HepG2 (cell line): ENCODE results near the gene RPL3. TPM values are rescaled to one million over a fixed set of nuclear protein-coding genes. Genes with fewer than 3 reads are reported as not detected.

Experiments used
- AGO1 ChIP-seq: fragments of 200-400 bp; formaldehyde crosslinking; IDR thresholded peaks from 2 replicates; pipeline ENCODE4 v1.6.1; 2017; ENCODE audit warnings: mild to moderate bottlenecking, low read depth, low read length, moderate library complexity; ENCODE audit not compliant: poor library complexity, severe bottlenecking
- HNF4G ChIP-seq, 2 experiments: sonication (generic) in 1 of 2; formaldehyde crosslinking in 1 of 2; IDR thresholded peaks; 2 replicates each; pipeline versions ENCODE4 v1.4.0 to v1.6.1; 2011 to 2020; ENCODE audit warnings: borderline replicate concordance in 2 of 2, low read depth in 2 of 2, mild to moderate bottlenecking in 2 of 2, low read length in 1 of 2, missing genetic modification reagents in 1 of 2, moderate library complexity in 1 of 2
- MTA3 ChIP-seq: sonication (generic); formaldehyde crosslinking; IDR thresholded peaks from 2 replicates; pipeline ENCODE4 v1.4.0; 2020; ENCODE audit warnings: missing genetic modification reagents
- MYC ChIP-seq: sonication (generic); formaldehyde crosslinking; IDR thresholded peaks from 2 replicates; pipeline ENCODE4 v1.9.0; 2021; ENCODE audit warnings: missing genetic modification reagents, borderline replicate concordance
- NFYB ChIP-seq: sonication (generic); formaldehyde crosslinking; IDR thresholded peaks from 2 replicates; pipeline ENCODE4 v1.4.0; 2020; ENCODE audit warnings: missing genetic modification reagents
- PHF8 ChIP-seq: sonication (generic); formaldehyde crosslinking; IDR thresholded peaks from 2 replicates; pipeline ENCODE4 v1.5.0; 2020; ENCODE audit warnings: missing genetic modification reagents
- REL ChIP-seq: sonication (generic); formaldehyde crosslinking; conservative IDR thresholded peaks from 2 replicates; pipeline ENCODE4 v1.8.0; 2022; ENCODE audit warnings: mild to moderate bottlenecking, missing genetic modification reagents, moderate library complexity
- SRSF1 ChIP-seq: fragments of 200-400 bp; formaldehyde crosslinking; optimal IDR thresholded peaks from 2 replicates; pipeline ENCODE3; 2017; ENCODE audit warnings: mild to moderate bottlenecking, low read depth, low read length, moderate library complexity
- XBP1 ChIP-seq: sonication (generic); formaldehyde crosslinking; IDR thresholded peaks from 2 replicates; pipeline ENCODE4 v1.5.0; 2020; ENCODE audit warnings: missing genetic modification reagents
- ZNF20 ChIP-seq: sonication (generic); formaldehyde crosslinking; IDR thresholded peaks from 2 replicates; pipeline ENCODE4 v1.4.0; 2020; ENCODE audit warnings: mild to moderate bottlenecking, moderate library complexity, missing genetic modification reagents
- ZNF292 ChIP-seq: sonication (generic); formaldehyde crosslinking; IDR thresholded peaks from 2 replicates; pipeline ENCODE4 v1.8.1; 2022; ENCODE audit warnings: mild to moderate bottlenecking, low read depth, missing genetic modification reagents, borderline replicate concordance
- ZNF337 ChIP-seq: sonication (generic); formaldehyde crosslinking; IDR thresholded peaks from 2 replicates; pipeline ENCODE4 v1.5.1; 2020; ENCODE audit warnings: missing genetic modification reagents, low read depth, mild to moderate bottlenecking, borderline replicate concordance
- ZNF598 ChIP-seq: sonication (generic); formaldehyde crosslinking; IDR thresholded peaks from 2 replicates; pipeline ENCODE4 v1.5.1; 2020; ENCODE audit warnings: mild to moderate bottlenecking, missing genetic modification reagents, borderline replicate concordance
- ZNF768 ChIP-seq: sonication (generic); formaldehyde crosslinking; IDR thresholded peaks from 2 replicates; pipeline ENCODE4 v1.4.0; 2020; ENCODE audit warnings: missing genetic modification reagents
- polyA plus RNA-seq, 8 experiments: library from polyadenylated mRNA; depleted of rRNA in 3 of 8; stranded (reverse) in 7 of 8; unstranded in 1 of 8; fragments of >200 nt; fragmentation: Illumina TruSeq in 4 of 8; extraction: Trizol in 4 of 8; gene quantifications; 2 replicates each; pipeline versions ENCODE4 v1.2.1 to v1.2.3, GENCODE V29; 2011 to 2016; ENCODE audit warnings: low read depth in 4 of 8, missing spikeins in 1 of 8, mixed read lengths in 1 of 8; ENCODE audit not compliant: insufficient read depth in 1 of 8
- total RNA-seq, 5 experiments: library from RNA; depleted of rRNA; stranded (reverse); fragments of >200 nt; fragmentation: Illumina TruSeq; extraction: Trizol; gene quantifications; 2 replicates each; pipeline ENCODE4 v1.2.3, GENCODE V29; 2016; ENCODE audit warnings: low read depth in 1 of 5
- TF ChIP-seq, protein P1 (sequence below): sonication (generic); formaldehyde crosslinking; IDR thresholded peaks from 2 replicates; pipeline ENCODE4 v1.9.0; 2022; ENCODE audit warnings: missing genetic modification reagents, mild to moderate bottlenecking, borderline replicate concordance
- TF ChIP-seq, protein P2 (sequence below): sonication (generic); formaldehyde crosslinking; IDR thresholded peaks from 2 replicates; pipeline ENCODE4 v1.4.0; 2020; ENCODE audit warnings: mild to moderate bottlenecking, missing genetic modification reagents
- TF ChIP-seq, protein P3 (sequence below): sonication (generic); IDR thresholded peaks from 2 replicates; pipeline ENCODE4 v1.6.1; 2016; ENCODE audit warnings: low read depth, borderline replicate concordance
- TF ChIP-seq, protein P4 (sequence below): sonication (generic); formaldehyde crosslinking; IDR thresholded peaks from 2 replicates; pipeline ENCODE4 v1.9.0; 2022; ENCODE audit warnings: low read depth, missing genetic modification reagents
- TF ChIP-seq, protein P5 (sequence below): sonication (generic); formaldehyde crosslinking; IDR thresholded peaks from 2 replicates; pipeline ENCODE4 v1.5.1; 2020; ENCODE audit warnings: missing genetic modification reagents, mild to moderate bottlenecking, borderline replicate concordance
- TF ChIP-seq, protein P6 (sequence below): sonication (generic); formaldehyde crosslinking; IDR thresholded peaks from 2 replicates; pipeline ENCODE4 v1.4.0; 2020; ENCODE audit warnings: missing genetic modification reagents

Gene RPL3
- total and polyA plus RNA-seq, 2 of the 13 experiments (the other 11 are each of a cell fraction or from before 2014, with no cell fraction given): 1,051 to 3,279 TPM

DNA sequence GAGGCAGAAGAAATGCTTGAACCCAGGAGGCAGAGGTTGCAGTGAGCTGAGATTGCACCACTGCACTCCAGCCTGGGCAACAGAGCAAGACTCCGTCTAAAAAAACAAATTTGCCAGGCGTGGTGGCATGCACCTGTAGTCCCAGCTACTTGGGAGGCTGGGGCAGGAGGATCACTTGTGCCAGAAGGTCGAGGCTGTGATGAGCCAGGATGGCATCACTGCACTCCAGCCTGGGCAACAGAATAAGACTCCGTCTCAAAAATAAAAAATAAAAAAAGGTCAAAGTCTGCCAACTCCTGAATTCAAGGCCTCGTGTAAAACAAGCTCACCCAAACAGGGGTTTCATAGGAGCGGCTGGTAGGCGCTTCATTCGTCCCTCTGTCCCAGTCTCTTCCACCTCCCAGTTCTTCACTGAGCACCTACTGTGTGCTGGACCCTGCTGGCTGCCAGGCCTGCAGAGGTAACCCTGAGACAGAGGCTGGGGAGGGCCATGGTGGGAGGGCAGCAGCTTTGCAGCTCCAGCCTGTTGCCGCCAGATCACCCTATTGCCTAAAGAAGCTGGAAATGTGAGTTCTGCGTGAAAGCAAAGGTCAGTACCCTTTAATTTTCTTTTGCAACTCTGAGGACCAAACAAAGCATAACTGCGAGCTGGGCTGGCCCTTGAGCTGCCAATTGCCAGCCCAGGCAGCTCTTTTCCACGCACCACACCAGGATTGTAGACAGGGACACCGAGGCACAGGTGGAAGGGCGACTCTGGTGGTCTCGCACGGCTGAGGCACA, 15.3 kb downstream of the RPL3 start (continued):
- TF ChIP-seq, protein P1, sequence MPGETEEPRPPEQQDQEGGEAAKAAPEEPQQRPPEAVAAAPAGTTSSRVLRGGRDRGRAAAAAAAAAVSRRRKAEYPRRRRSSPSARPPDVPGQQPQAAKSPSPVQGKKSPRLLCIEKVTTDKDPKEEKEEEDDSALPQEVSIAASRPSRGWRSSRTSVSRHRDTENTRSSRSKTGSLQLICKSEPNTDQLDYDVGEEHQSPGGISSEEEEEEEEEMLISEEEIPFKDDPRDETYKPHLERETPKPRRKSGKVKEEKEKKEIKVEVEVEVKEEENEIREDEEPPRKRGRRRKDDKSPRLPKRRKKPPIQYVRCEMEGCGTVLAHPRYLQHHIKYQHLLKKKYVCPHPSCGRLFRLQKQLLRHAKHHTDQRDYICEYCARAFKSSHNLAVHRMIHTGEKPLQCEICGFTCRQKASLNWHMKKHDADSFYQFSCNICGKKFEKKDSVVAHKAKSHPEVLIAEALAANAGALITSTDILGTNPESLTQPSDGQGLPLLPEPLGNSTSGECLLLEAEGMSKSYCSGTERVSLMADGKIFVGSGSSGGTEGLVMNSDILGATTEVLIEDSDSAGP (CRISPR knock-in tag): peak; percentile 27; the same call in 1 of the 2 replicates
- TF ChIP-seq ZNF292 (CRISPR knock-in tag) (peak; percentile 67; the same call in 1 of the 2 replicates), ZNF768 (CRISPR knock-in tag) (no peak; the same call in 1 of the 2 replicates), ZNF20 (no peak), HNF4G (IDR thresholded peaks at IDR 0.05; ENCODE audit: borderline replicate concordance, low read depth, low read length) (no peak; the same call in 1 of the 2 replicates), HNF4G (CRISPR knock-in tag; IDR thresholded peaks at IDR 0.05; ENCODE audit: borderline replicate concordance, low read depth) (0 out of 2 replicates have a peak, but pooled peaks have one; percentile 30), REL (no peak), ZNF598 (CRISPR knock-in tag) (no peak), MTA3 (CRISPR knock-in tag) (no peak), PHF8 (CRISPR knock-in tag) (no peak), NFYB (CRISPR knock-in tag) (no peak), SRSF1 (no peak), XBP1 (CRISPR knock-in tag) (no peak), ZNF337 (no peak), MYC (CRISPR knock-in tag) (no peak), AGO1 (no peak)
- TF ChIP-seq, protein P2, sequence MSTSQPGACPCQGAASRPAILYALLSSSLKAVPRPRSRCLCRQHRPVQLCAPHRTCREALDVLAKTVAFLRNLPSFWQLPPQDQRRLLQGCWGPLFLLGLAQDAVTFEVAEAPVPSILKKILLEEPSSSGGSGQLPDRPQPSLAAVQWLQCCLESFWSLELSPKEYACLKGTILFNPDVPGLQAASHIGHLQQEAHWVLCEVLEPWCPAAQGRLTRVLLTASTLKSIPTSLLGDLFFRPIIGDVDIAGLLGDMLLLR (CRISPR knock-in tag): no peak
- TF ChIP-seq, protein P3, sequence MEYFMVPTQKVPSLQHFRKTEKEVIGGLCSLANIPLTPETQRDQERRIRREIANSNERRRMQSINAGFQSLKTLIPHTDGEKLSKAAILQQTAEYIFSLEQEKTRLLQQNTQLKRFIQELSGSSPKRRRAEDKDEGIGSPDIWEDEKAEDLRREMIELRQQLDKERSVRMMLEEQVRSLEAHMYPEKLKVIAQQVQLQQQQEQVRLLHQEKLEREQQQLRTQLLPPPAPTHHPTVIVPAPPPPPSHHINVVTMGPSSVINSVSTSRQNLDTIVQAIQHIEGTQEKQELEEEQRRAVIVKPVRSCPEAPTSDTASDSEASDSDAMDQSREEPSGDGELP: no peak
- TF ChIP-seq, protein P4, sequence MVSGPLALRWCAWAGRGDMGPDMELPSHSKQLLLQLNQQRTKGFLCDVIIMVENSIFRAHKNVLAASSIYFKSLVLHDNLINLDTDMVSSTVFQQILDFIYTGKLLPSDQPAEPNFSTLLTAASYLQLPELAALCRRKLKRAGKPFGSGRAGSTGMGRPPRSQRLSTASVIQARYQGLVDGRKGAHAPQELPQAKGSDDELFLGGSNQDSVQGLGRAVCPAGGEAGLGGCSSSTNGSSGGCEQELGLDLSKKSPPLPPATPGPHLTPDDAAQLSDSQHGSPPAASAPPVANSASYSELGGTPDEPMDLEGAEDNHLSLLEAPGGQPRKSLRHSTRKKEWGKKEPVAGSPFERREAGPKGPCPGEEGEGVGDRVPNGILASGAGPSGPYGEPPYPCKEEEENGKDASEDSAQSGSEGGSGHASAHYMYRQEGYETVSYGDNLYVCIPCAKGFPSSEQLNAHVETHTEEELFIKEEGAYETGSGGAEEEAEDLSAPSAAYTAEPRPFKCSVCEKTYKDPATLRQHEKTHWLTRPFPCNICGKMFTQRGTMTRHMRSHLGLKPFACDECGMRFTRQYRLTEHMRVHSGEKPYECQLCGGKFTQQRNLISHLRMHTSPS (CRISPR knock-in tag): peak; percentile 27; the same call in 1 of the 2 replicates
- TF ChIP-seq, protein P5, sequence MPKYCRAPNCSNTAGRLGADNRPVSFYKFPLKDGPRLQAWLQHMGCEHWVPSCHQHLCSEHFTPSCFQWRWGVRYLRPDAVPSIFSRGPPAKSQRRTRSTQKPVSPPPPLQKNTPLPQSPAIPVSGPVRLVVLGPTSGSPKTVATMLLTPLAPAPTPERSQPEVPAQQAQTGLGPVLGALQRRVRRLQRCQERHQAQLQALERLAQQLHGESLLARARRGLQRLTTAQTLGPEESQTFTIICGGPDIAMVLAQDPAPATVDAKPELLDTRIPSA (CRISPR knock-in tag): no peak
- TF ChIP-seq, protein P6, sequence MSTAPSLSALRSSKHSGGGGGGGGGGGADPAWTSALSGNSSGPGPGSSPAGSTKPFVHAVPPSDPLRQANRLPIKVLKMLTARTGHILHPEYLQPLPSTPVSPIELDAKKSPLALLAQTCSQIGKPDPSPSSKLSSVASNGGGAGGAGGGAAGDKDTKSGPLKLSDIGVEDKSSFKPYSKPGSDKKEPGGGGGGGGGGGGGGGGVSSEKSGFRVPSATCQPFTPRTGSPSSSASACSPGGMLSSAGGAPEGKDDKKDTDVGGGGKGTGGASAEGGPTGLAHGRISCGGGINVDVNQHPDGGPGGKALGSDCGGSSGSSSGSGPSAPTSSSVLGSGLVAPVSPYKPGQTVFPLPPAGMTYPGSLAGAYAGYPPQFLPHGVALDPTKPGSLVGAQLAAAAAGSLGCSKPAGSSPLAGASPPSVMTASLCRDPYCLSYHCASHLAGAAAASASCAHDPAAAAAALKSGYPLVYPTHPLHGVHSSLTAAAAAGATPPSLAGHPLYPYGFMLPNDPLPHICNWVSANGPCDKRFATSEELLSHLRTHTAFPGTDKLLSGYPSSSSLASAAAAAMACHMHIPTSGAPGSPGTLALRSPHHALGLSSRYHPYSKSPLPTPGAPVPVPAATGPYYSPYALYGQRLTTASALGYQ (CRISPR knock-in tag): no peak
